GM19372 (cell line): ENCODE results near the gene TMEM217.
"Not testable (repeated sequence)": the region's sequence is repeated elsewhere in the genome, so short reads cannot be mapped to it uniquely, and the experiment has no call there.

Experiments used
- ATAC-seq: cut with Tn5 transposase; IDR thresholded peaks from one replicate; pipeline ENCODE4 v1.9.1; 2021; ENCODE audit warnings: mild to moderate bottlenecking, low read depth, moderate library complexity; ENCODE audit not compliant: unreplicated experiment

The TMEM217 gene

GRCh38 chr6:37187321-37188022, 70.5 kb downstream of the TMEM217 start:
- no peak for ATAC-seq

- not testable (repeated sequence) for ATAC-seq
Measured at GRCh38 chr6:37185949-37186720, 71.8 kb downstream of the TMEM217 start.

GRCh38 chr6:37182736-37183590, 75.0 kb downstream of the TMEM217 start:
- no peak for ATAC-seq

DNA sequence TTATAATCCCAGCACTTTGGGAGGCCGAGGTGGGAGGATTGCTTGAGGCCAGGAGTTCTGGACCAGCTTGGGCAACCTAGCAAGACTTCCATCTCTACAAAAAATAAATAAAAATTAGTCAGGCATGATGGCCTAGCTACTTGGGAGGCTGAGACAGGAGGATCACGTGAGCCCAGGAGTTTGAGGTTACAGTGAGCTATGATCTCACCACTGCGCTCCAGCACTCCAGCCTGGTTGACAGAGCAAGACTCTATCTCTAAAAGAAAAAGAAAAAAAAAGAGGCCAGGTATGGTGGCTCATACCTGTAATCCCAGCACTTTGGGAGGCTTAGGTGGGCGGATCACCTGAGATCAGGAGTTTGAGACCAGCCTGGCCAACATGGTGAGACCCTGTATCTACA, 77.3 kb downstream of the TMEM217 start:
- ATAC-seq = not testable (repeated sequence)

GRCh38 chr6:37180075-37180474, 77.9 kb downstream of the TMEM217 start:
- ATAC-seq = no peak

GRCh38 chr6:37177935-37178517, 79.9 kb downstream of the TMEM217 start:
- no peak for ATAC-seq

DNA sequence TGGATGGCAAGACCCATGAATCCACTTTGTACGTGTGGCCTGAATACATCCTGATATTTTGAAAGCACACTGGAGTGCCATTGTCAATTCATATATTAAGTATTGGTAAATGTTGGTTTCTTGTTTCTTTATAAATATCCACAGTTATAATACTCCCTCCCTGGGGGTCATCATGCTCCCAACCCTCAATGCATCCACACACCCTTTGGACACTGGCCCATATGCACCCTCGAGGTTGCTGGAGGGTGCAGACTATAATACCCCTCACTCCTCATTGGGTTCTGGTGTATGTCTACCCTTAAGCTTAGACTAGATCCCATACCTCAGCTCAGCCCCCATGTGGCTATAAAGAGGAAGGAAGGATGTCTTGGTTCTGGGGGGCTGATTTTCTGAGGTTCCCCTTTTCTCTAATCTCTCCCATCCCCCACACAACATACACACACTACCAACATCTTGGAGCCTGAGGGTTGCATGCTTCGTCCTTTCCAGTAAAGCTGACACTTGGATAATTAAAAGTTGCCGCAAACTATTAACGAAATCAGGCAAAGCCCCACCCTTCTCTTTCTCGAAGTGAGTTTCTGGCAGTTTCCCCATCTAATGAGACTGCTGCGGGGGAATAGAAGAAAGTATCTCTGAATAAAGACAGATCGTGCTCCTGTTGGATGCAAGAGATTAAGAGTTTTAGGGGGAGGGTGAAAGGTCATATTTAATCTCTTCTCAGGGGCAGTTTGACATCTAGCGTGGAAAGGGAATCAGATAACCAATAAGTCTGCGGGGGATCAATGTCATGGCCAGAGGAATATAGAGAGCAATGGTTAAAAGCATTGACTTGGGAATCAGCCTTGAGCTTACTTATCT, 80.6 kb downstream of the TMEM217 start:
- ATAC-seq = no peak

GRCh38 chr6:37176268-37177076, 81.5 kb downstream of the TMEM217 start:
- no peak for ATAC-seq

DNA sequence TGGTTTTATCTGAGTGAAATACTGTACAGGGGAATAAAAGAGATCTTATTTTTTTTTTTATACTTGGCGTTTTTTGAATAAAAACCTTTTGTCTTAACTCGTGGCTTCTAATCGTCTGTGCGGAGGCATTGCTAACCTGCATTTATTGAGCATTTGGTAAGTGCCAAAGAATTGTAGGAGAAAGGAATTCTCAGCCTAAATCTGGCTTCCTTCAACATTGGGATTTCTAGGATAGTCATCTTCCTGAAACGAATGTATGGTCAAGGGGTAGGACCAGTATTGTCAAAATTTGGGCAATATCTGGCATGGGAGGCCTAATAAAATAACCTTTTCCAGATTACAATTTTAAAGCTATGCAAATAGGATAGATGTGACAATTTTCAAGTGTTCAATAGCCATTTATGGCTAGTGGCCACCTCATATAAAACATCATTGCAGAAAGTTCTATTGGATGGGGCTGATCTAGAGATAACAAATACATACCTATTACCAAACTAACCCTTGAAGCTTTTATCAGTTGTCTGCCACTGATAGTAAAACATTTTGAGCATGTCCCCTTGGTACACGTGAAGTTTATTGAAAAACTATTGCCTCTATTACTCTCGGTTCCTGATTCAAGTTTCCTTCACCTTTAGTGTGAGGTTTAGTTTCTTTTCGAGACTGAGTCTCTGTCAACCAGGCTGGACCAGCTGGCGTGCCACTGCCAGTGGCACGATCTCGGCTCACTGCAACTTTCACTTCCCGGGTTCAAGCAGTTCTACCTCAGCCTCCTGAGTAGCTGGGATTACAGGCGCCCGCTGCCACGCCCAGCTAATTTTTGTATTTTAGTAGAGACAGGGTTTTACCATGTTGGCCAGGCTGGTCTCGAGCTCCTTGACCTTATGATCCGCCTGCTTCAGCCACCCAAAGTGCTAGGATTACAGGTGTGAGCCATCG, 82.3 kb downstream of the TMEM217 start:
- no peak for ATAC-seq

DNA sequence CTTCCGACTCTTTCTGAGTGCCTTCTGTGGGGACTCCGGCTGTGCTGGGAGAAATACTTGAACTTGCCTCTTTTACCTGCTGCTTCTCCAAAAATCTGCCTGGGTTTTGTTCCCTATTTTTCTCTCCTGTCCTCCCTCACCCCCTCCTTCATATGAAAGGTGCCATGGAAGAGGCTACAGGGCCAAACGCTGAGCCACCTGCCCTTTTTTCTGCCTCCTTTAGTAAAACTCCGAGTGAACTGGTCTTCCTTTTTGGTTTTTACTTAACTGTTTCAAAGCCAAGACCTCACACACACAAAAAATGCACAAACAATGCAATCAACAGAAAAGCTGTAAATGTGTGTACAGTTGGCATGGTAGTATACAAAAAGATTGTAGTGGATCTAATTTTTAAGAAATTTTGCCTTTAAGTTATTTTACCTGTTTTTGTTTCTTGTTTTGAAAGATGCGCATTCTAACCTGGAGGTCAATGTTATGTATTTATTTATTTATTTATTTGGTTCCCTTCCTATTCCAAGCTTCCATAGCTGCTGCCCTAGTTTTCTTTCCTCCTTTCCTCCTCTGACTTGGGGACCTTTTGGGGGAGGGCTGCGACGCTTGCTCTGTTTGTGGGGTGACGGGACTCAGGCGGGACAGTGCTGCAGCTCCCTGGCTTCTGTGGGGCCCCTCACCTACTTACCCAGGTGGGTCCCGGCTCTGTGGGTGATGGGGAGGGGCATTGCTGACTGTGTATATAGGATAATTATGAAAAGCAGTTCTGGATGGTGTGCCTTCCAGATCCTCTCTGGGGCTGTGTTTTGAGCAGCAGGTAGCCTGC, 83.2 kb downstream of the TMEM217 start:
- no peak for ATAC-seq

DNA sequence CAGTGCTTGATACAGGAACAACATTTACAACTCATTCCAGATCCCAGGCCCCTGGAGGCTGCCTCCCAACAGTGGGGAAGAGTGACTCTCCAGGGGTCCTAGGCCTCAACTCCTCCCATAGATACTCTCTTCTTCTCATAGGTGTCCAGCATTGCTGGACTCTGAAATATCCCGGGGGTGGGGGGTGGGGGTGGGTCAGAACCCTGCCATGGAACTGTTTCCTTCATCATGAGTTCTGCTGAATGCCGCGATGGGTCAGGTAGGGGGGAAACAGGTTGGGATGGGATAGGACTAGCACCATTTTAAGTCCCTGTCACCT, 83.8 kb downstream of the TMEM217 start:
- no peak for ATAC-seq

DNA sequence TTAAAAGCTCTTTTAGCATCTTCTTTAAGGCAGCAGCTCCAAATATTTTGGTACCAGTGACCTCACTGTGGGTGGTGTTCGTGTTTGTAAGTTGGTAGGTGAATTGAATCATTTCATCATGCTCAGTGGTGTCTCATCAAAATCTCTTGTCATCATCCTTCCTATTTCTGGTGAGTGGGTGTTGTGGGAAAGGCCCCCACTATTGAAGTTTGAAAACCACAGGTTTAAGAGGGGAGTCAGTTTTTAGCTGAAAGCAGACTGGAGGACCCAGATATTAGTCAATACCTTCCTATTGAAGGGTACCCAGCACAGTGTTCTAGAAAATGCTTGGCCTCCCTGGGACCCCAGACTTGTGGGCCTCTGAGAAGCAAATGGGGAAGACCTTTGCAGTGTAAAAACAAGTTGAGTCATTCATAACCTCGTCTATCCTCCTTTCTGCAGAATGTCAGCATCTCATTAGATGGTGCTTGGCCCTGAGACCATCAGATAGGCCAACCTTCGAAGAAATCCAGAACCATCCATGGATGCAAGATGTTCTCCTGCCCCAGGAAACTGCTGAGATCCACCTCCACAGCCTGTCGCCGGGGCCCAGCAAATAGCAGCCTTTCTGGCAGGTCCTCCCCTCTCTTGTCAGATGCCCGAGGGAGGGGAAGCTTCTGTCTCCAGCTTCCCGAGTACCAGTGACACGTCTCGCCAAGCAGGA, 84.3 kb downstream of the TMEM217 start:
- ATAC-seq = no peak

DNA sequence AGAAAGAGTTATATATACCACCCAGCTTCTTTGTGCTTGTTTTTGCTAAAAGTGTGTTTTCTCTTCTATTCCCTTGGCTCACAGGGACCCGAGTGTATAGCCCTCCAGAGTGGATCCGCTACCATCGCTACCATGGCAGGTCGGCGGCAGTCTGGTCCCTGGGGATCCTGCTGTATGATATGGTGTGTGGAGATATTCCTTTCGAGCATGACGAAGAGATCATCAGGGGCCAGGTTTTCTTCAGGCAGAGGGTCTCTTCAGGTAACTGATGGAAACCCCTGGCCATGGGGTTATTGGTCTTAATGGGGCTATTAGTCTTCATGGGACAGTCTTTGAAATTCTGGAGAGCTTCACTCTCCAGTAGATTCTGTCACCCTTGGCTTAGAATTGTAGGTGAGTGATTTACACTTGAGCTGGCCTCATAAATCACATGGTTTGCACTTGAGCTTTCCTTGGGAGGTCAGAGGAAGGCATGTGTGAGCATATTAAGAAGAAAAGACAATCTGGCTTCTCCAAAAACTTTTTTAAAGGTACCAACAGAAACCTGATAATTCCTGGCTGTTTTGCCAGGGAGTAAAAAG, 84.9 kb downstream of the TMEM217 start:
- no peak for ATAC-seq

GRCh38 chr6:37171970-37172812, 85.8 kb downstream of the TMEM217 start:
- no peak for ATAC-seq

DNA sequence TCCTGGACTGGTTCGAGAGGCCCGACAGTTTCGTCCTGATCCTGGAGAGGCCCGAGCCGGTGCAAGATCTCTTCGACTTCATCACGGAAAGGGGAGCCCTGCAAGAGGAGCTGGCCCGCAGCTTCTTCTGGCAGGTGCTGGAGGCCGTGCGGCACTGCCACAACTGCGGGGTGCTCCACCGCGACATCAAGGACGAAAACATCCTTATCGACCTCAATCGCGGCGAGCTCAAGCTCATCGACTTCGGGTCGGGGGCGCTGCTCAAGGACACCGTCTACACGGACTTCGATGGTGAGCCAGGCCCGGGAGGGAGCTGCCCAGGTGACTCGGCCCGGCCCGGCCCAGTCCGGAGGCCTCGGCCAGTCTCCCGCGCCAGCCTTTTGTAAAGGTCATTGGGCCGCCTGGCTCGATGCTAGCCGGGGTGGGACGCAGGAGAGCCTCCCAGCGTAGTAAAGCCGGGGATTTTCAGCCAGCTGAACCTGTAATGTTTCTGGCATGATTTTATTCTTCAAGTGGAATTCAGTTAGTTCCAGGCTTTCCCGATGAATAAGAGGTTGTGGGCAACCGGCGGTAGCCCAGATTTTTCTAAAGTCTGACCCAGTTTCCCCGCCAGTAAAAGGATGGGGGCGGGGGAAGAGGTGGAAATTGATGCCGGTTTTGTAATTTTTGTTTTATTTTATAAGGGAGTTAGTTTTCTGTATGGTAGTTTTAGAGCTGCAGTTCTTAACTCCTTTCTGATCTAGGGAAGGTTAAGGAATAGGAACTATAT, 86.6 kb downstream of the TMEM217 start:
- no peak for ATAC-seq
